Neural progenitor cell (in vitro differentiated cells): Measurements from ENCODE around the gene SEMA6A. TPM values are rescaled to one million over a fixed set of nuclear protein-coding genes. Genes with fewer than 3 reads are reported as not detected.

Source experiments
- DNase-seq: peaks from one replicate; pipeline ENCODE4 v3.0.0-alpha.2; 2016; ENCODE audit warnings: low spot score
- H2AFZ ChIP-seq: fragments of 200-600 bp; sonication (generic); replicated peaks from 2 replicates; pipeline ENCODE4 v1.6.1; 2016; ENCODE audit warnings: antibody characterized with exemption
- H3F3A ChIP-seq: fragments of 200-600 bp; sonication (generic); 2 replicates; pipeline ENCODE4 v1.6.1; 2016; ENCODE audit warnings: antibody characterized with exemption, low read depth
- H3K27ac ChIP-seq: fragments of 200-600 bp; sonication (generic); 2 replicates; pipeline ENCODE4 v1.5.1; 2016; ENCODE audit warnings: mild to moderate bottlenecking
- H3K27me3 ChIP-seq: fragments of 200-600 bp; sonication (generic); 2 replicates; pipeline ENCODE4 v1.6.1; 2016; ENCODE audit warnings: mild to moderate bottlenecking, moderate library complexity
- H3K36me3 ChIP-seq: fragments of 200-600 bp; sonication (generic); 2 replicates; pipeline ENCODE4 v1.5.1; 2016
- H3K4me1 ChIP-seq: fragments of 200-600 bp; sonication (generic); 2 replicates; pipeline ENCODE4 v1.6.1; 2016; ENCODE audit warnings: mixed run types
- H3K4me2 ChIP-seq: fragments of 200-600 bp; sonication (generic); 2 replicates; pipeline ENCODE4 v1.6.1; 2016
- H3K4me3 ChIP-seq: fragments of 200-600 bp; sonication (generic); 2 replicates; pipeline ENCODE4 v1.5.1; 2016
- H3K79me2 ChIP-seq: fragments of 200-600 bp; sonication (generic); 2 replicates; pipeline ENCODE4 v1.6.1; 2016; ENCODE audit warnings: low read depth
- H3K9ac ChIP-seq: fragments of 200-600 bp; sonication (generic); 2 replicates; pipeline ENCODE4 v1.6.1; 2016
- H3K9me3 ChIP-seq: fragments of 200-600 bp; sonication (generic); 2 replicates; pipeline ENCODE4 v1.5.1; 2016; ENCODE audit warnings: low read depth
- H4K20me1 ChIP-seq: fragments of 200-600 bp; sonication (generic); 2 replicates; pipeline ENCODE4 v1.6.1; 2016; ENCODE audit warnings: low read depth
- H3K27ac Mint-ChIP-seq: 3 replicates; pipeline ENCODE4 v1.8.0; 2021; ENCODE audit warnings: mixed read lengths
- H3K27me3 Mint-ChIP-seq: 2 replicates; pipeline ENCODE4 v1.8.0; 2022; ENCODE audit warnings: low read depth, mild to moderate bottlenecking, inconsistent platforms, moderate library complexity, mixed read lengths; ENCODE audit not compliant: insufficient read depth
- H3K36me3 Mint-ChIP-seq: 3 replicates; pipeline ENCODE4 v1.8.0; 2021; ENCODE audit warnings: mixed read lengths
- H3K4me1 Mint-ChIP-seq: 3 replicates; pipeline ENCODE4 v1.8.0; 2021; ENCODE audit warnings: mixed read lengths
- H3K4me3 Mint-ChIP-seq: 3 replicates; pipeline ENCODE4 v1.8.0; 2021; ENCODE audit warnings: mild to moderate bottlenecking, moderate library complexity, mixed read lengths
- H3K9me3 Mint-ChIP-seq: 3 replicates; pipeline ENCODE4 v1.8.0; 2020; ENCODE audit warnings: mixed read lengths
- EZH2 ChIP-seq: fragments of 200-600 bp; sonication (generic); IDR thresholded peaks from 2 replicates; pipeline ENCODE4 v1.6.1; 2017; ENCODE audit warnings: antibody characterized with exemption, mild to moderate bottlenecking, moderate library complexity
- EZH2phosphoT487 ChIP-seq: fragments of 200-600 bp; sonication (generic); IDR thresholded peaks from 2 replicates; pipeline ENCODE4 v1.6.1; 2017; ENCODE audit warnings: antibody characterized with exemption
- total RNA-seq: library from RNA; depleted of rRNA; stranded (reverse); fragments of >200 nt; gene quantifications from 2 replicates; pipeline ENCODE4 v1.2.3, GENCODE V29; 2015; ENCODE audit warnings: low replicate concordance
- TF ChIP-seq, protein P1 (sequence below): fragments of 200-600 bp; sonication (generic); IDR thresholded peaks from 2 replicates; pipeline ENCODE4 v1.5.1; 2017; ENCODE audit warnings: antibody characterized with exemption, mild to moderate bottlenecking

SEMA6A gene
- total RNA-seq, 1 donor from 2014 or later: 86.4 TPM

DNA sequence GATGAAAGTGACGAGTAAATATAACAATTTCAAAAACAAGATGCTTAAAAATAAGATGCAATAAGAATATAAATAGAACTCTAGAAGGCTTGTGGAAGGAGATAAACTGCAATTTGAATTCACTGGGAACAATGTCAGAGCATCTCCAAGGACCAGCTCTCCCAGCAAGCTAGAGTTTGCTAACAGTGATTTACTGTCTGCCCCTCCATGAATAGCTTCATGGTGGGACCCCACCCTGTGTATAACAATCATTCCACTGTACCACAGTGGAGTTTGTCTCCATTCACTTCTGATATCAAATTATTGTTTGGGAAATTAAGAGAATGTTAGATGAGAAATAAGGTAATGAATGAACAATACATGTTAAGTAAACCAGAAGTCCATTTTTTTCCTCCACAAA is 7.3 kb upstream of the SEMA6A start:
- Histone ChIP-seq H3K4me3 (no peak overlapping the region), H3K9me3 (no peaks in the 10 kb centered on the region), H3K9ac (no peak overlapping the region), H4K20me1 (no peaks in the 10 kb centered on the region), H3K4me1 (peaks cover 3% of the 10 kb centered on the region), H3K27ac (no peak overlapping the region), H2AFZ (no peak overlapping the region), H3K79me2 (no peaks in the 10 kb centered on the region), H3K4me2 (no peak overlapping the region), H3K27me3 (no peaks in the 10 kb centered on the region), H3K36me3 (no peaks in the 10 kb centered on the region), H3F3A (peaks cover 6% of the 10 kb centered on the region)
- Mint-ChIP-seq H3K4me1 (no peaks in the 10 kb centered on the region), H3K9me3 (no peaks in the 10 kb centered on the region), H3K27me3 (peaks cover 2% of the 10 kb centered on the region), H3K4me3 (no peak overlapping the region), H3K27ac (no peak overlapping the region), H3K36me3 (peaks cover 3% of the 10 kb centered on the region)
- no peak for DNase-seq
- TF ChIP-seq EZH2phosphoT487 (no peak), EZH2 (no peak)
- TF ChIP-seq, protein P1, sequence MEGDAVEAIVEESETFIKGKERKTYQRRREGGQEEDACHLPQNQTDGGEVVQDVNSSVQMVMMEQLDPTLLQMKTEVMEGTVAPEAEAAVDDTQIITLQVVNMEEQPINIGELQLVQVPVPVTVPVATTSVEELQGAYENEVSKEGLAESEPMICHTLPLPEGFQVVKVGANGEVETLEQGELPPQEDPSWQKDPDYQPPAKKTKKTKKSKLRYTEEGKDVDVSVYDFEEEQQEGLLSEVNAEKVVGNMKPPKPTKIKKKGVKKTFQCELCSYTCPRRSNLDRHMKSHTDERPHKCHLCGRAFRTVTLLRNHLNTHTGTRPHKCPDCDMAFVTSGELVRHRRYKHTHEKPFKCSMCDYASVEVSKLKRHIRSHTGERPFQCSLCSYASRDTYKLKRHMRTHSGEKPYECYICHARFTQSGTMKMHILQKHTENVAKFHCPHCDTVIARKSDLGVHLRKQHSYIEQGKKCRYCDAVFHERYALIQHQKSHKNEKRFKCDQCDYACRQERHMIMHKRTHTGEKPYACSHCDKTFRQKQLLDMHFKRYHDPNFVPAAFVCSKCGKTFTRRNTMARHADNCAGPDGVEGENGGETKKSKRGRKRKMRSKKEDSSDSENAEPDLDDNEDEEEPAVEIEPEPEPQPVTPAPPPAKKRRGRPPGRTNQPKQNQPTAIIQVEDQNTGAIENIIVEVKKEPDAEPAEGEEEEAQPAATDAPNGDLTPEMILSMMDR: no peak

DNA sequence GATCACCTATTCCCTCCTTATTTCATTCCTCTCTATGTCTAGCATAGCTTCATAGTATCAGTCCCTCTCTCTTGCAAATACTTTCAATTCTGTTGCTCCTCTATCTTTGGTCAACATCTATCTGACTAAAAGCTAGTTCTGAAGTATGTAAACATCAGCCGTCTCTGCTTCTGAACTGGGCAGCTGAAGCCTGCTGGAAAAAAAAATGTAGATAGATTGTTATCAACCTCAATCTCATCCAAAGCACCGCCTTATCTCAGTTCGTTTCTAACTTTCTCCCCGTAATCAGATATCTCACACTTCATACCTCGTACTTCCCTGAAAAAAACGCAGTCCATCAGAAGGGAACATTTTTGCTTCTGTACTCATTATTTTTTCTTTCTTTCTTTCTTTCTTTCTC is 4.5 kb upstream of the SEMA6A start:
- Histone ChIP-seq H4K20me1 (peaks cover 2% of the 10 kb centered on the region), H3F3A (peaks cover 28% of the 10 kb centered on the region), H3K4me1 (peaks cover 8% of the 10 kb centered on the region), H3K4me2 (no peak overlapping the region), H3K79me2 (peaks cover 14% of the 10 kb centered on the region), H3K27me3 (no peaks in the 10 kb centered on the region), H3K4me3 (no peak overlapping the region), H3K36me3 (no peaks in the 10 kb centered on the region), H3K9ac (no peak overlapping the region), H3K9me3 (no peaks in the 10 kb centered on the region), H2AFZ (no peak overlapping the region), H3K27ac (no peak overlapping the region)
- no peaks in the 10 kb centered on the region for H3K9me3 Mint-ChIP-seq
- H3K4me1 Mint-ChIP-seq: peaks cover 4% of the 10 kb centered on the region
- no peak overlapping the region for H3K27ac Mint-ChIP-seq
- H3K4me3 Mint-ChIP-seq: no peak overlapping the region
- peaks cover 3% of the 10 kb centered on the region for H3K36me3 Mint-ChIP-seq
- H3K27me3 Mint-ChIP-seq: peaks cover 6% of the 10 kb centered on the region
- TF ChIP-seq EZH2 (no peak), EZH2phosphoT487 (no peak)
- TF ChIP-seq, protein P1: no peak
- no peak for DNase-seq

DNA sequence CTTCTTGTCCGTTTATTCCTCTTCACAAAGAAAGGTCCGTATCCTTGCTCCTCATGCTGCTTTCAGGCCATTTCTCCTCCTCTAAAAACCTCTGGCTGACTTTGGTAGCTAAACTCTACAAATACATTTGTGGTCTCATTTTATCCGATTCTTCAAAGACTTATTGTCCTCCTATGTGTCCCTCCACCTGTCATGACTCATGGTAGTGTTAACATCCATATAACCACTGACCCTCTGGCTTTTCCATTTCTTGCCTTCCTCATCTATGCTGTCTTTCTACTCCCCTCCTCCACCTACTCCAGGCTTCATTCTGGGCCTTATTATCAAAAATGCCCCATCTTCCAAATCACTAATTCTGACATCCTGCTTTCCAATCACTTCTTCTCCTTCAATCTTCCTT is 4.1 kb upstream of the SEMA6A start:
- H3K4me2 ChIP-seq: no peak overlapping the region
- Mint-ChIP-seq H3K4me3 (peak overlapping the region; percentile 2), H3K27me3 (peaks cover 6% of the 10 kb centered on the region), H3K9me3 (no peaks in the 10 kb centered on the region), H3K4me1 (peaks cover 4% of the 10 kb centered on the region), H3K36me3 (peaks cover 3% of the 10 kb centered on the region), H3K27ac (no peak overlapping the region)
- H3K9me3 ChIP-seq: no peaks in the 10 kb centered on the region
- H3K27ac ChIP-seq: no peak overlapping the region
- H3K79me2 ChIP-seq: peaks cover 18% of the 10 kb centered on the region
- H4K20me1 ChIP-seq: peaks cover 7% of the 10 kb centered on the region
- no peaks in the 10 kb centered on the region for H3K27me3 ChIP-seq
- no peak overlapping the region for H3K4me3 ChIP-seq
- peaks cover 28% of the 10 kb centered on the region for H3F3A ChIP-seq
- no peak overlapping the region for H3K9ac ChIP-seq
- TF ChIP-seq EZH2 (no peak), EZH2phosphoT487 (no peak)
- TF ChIP-seq, protein P1: no peak
- DNase-seq: no peak
- peaks cover 8% of the 10 kb centered on the region for H3K4me1 ChIP-seq
- no peak overlapping the region for H2AFZ ChIP-seq
- no peaks in the 10 kb centered on the region for H3K36me3 ChIP-seq
